HG02943 (cell line): ENCODE results near the gene USP49.

Source experiments
- ATAC-seq: cut with Tn5 transposase; IDR thresholded peaks from one replicate; pipeline ENCODE4 v1.9.1; 2021; ENCODE audit warnings: mild to moderate bottlenecking, low read depth, moderate library complexity; ENCODE audit not compliant: unreplicated experiment

USP49 gene

GRCh38 chr6:41763470-41763869 is 131.7 kb downstream of the USP49 start:
- no peak for ATAC-seq

DNA sequence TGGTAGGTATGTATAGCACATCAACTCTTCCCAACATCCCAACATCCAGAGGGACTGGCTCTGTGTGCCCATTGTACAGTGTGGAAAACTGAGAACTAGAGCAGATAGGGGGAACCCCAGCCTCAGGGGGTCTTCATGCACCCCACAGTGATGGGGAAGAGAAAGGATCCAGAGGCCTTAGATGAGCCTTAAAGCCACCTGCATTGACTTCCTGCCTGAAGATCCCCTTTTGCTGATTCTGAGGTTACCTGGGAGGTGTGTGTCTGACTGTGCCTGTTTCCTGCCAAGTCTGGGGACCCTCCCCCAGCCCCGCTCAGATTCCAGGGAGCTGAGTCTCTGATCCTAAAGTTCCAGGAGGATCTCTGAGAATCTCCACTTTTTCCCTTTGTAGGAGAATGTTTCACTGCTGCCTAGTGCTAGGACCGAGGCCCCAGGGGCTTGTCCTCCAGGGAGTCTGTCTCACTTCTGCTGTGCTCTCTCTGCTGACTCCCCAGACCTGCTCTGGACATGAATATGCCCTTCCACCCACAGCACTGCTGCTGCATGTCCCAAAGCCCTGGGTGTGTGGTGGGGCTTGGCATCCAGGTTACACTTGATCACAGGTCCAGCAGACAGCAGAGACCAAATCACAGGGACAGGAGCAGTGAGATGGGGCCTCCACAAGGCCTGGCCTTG is 135.1 kb downstream of the USP49 start:
- no peak for ATAC-seq

- no peak for ATAC-seq
Measured at GRCh38 chr6:41759106-41759904, 135.9 kb downstream of the USP49 start.

DNA sequence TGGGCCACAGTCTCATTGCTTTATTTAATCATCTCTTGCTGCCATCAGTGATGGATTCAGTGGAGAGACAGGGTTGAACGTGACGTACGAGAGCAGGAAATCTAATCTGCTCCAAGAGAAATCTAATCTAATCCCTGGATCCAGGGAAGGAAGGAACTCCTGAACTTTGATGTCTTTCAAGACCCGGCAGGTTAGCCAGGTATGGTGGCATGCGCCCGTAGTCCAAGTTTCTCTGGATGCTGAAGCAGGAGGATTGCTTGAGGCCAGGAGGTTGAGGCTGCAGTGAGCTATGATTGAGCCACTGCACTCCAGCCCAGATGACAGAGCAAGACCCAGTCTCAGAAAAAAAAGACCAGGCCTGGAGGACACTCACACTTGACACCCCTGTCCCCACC is 136.5 kb downstream of the USP49 start:
- no peak for ATAC-seq

DNA sequence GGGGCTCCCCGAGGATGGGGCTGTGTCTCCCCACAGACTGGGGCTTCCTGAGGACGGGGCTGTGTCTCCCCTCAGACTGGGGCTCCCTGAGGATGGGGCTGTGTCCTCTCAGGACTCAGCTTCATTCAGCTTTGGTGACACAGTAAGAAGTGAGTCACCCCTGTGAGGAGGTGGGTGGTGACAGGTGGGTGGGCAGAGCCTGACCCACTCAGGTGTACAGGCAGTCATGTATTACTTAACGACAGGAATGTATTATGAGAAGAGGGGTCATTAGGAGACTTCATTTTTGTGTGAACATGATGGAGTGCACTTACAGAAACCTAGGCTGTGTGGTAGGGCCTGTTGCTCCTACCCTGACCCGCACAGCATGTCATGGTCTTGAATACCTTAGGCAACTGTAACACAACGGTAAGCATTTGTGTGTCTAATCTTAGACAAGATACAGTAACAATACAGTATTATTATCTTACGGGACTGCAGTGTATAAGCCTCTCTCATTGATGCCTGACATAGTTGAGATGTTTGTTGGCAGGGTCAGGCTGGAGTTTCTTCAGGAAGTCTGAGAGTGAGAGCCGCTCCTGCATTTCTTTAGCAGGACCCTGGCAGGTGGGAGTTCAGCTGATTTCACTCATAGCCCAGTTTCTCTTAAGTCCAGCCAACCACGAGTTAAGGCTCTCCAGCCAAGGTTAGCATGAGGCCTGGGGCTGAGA is 137.1 kb downstream of the USP49 start:
- no peak for ATAC-seq

DNA sequence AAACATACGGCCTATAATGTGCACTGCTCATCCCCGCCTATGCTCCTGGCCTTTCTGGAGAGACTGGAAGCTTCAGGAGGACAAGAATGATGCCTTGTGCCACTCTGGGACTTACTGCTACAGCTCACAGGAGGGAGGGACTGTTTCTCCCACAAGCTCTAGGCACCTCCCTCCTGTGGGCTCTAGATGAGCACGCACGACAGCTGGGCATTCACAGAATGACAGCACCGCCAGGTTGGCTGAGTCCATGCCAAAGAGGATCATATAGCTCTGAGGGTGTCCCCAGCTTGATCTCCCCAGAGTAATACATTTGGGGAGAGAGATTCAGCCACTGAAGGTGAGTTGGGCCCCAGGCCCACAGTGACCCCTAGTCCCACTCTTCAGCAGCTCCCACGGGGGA is 137.9 kb downstream of the USP49 start:
- no peak for ATAC-seq

GRCh38 chr6:41756354-41756753 is 138.8 kb downstream of the USP49 start:
- ATAC-seq, result no peak

- no peak for ATAC-seq
Measured at GRCh38 chr6:41755895-41756294, 139.3 kb downstream of the USP49 start.

GRCh38 chr6:41750374-41750773 is 144.8 kb downstream of the USP49 start:
- no peak for ATAC-seq

DNA sequence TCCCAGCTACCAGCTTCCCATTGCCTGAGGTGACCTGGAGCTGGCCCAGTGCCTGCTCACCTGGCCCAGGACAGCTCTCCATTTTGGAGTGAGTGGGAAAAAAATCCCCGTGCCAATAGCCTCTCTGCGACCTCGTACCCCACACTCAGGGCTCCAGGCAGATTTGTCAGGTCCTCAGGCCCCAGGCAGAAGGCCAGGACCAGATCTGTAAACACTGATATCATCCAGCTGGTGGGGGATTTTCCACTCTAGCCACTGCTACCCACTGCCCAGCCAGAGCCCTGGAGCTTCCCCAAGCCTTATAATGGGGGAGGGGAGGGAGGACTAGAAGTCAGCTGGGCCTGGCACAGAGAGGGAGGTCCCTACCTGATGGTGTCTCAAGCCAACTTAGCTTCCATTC is 146.6 kb downstream of the USP49 start:
- no peak for ATAC-seq

DNA sequence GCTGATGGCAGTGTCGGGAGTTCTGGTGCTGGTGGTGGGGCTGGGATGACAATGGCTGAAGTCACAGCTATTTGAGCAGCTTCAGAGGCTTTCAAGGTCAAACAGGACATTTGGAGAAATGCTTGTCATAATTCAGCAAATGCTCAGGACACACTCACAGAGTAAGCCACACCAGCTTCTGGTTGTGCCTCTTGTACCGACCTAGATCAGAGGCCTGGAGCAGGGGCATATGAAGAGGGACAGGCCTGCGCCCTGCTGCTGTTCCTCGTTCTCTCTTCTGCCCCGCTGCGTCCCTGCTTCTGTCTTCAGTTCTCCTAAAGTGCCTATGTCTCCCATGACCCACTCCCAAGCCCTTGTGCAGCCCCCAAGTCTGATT is 147.1 kb downstream of the USP49 start:
- no peak for ATAC-seq

DNA sequence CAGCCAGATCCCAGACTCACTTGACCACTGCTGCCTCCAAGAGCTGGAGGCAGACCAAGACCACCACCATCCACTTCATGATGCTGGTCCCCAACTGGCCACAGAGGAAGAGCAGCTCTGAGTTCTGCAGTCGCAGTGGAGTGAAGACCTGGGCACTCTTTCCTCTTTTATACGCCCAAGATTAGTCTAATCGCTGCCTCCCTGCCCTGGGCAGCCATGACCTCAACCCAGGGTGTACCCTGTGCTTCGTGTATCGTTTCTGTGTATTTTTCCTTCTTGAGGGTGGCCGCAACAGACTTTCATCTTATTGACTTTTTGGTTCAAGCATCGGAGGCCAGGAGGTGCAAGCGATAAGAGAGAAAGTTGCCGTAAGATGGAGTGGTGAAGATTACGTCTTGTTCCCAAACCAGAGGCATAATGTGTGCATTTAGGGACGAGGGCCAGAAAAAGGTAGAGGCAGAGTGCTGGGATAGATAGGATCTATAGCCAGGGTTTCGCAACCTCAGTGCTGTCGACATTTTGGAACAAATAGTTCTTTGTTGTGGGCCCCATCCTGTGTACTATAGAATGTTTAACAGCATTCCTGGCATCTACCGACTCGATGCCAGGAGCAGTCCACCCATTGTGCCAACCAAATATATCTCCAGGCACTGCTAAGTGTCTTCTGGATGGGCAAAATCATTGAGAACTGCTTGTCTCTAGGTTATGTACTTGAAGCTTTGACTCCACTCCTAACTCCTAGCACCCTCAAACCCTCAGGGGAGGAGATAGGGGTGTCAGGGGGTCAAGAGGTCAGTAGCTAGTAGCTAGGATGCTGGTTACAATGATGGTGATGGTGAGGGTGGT is 147.7 kb downstream of the USP49 start, which contains the start of gene PGC:
PGC (minus strand) TSS at position 142 of the 846 bp plus-strand sequence; CDS start at position 79, 63 bp downstream.
- ATAC-seq, result no peak

DNA sequence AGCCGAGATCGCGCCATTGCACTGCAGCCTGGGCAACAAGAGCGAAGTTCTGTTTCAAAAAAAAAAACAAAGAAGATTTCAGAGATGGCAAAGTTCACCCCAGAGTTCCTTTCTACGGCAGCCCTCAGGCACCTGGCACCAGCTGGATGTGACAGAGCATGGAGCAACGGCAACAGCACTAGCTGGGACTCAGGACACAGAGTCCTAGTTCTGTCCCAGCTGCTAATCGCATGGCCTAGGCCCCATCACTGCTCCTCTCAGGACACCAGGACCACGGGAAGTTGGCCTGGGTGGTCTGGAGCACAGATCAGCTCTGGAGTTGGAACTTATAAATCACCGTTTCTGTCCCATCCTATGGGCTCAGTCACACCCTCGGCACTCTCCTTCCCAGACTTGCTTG is 149.1 kb downstream of the USP49 start:
- ATAC-seq, result no peak

- no peak for ATAC-seq
Measured at GRCh38 chr6:41744236-41744787, 150.9 kb downstream of the USP49 start.

- no peak for ATAC-seq
Measured at GRCh38 chr6:41743406-41744235, 151.6 kb downstream of the USP49 start.

- no peak for ATAC-seq
Measured at GRCh38 chr6:41741625-41742490, 153.3 kb downstream of the USP49 start.

DNA sequence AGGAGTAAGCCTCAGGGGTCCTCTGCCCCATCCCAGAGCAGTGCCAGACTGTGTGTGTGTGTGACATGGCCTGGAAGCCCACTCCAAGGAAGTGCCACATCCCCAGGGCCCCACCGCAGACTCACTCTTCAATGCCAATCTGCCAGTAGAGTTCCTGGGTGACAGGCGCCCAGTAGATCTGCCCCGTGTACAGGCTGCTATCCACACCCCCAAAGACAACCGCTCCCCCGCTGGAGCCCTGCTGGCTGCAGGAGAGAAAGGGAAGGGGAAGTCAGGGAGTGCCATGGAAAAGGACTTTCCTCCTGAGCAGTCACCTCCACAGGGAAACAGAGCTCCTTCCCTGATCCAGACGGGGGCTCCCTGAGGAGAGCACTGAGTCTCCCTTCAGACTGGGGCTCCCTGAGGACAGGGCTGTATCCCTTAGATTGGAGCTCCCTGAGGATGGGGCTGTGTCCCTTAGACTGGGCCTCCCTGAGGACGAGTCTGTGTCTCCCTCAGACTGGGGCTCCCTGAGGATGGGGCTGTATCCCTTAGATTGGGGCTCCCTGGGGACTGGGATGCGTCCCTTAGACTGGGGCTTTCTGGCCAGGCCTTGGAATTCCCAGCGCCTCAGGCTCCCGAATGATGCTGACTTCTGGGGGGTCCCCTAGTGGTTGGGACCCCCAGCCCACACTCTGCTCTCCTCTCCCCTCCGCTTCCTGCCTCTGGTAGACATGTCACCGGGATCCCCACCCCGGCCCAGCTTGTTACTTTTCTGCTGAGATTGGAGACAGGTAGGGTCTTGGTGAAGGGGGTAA is 154.6 kb downstream of the USP49 start:
- no peak for ATAC-seq
